Measurements from ENCODE around the gene BABAM2. TPM values are rescaled to one million over a fixed set of nuclear protein-coding genes. Genes with fewer than 3 reads are reported as not detected.

The BABAM2 gene
- total and polyA plus RNA-seq, 9 of the 15 experiments (the other 6 are each of a cell fraction or from before 2014, with no cell fraction given): 10.9 to 37.4 (median 25.6) TPM

- H3K36me3 ChIP-seq (ENCODE audit: control insufficient read depth, insufficient read depth, low read length): no peaks in the 10 kb centered on the region
- no peaks in the 10 kb centered on the region for H3K27me3 ChIP-seq (ENCODE audit: control insufficient read depth in 2 of 2, insufficient read depth in 2 of 2, low read length in 2 of 2)
- intact Hi-C loops (cut with micrococcal nuclease) (no loop called here), in situ Hi-C loops (cut with MboI) (no loop called here)
- FAIRE-seq (no peak), ATAC-seq (no peak), DNase-seq (ENCODE audit: extremely low read depth in 1 of 4, low spot score in 3 of 4) (no peak)
- no peak overlapping the region for H3K4me2 ChIP-seq (ENCODE audit: insufficient read depth, low read length)
- POLR2A ChIA-PET: no interaction called here
- H3K4me1 ChIP-seq (replicated peaks in 1 of 2; ENCODE audit: control insufficient read depth in 2 of 2, insufficient read depth in 2 of 2, low read length in 2 of 2): no peaks in the 10 kb centered on the region; a peak in 1 of 5 replicates
- H3K9me3 ChIP-seq (replicated peaks; ENCODE audit: control insufficient read depth, insufficient read depth, low read depth, low read length): no peaks in the 10 kb centered on the region
- no TSS peak for BruUV-seq (replicated peaks)
- no peak overlapping the region for H2AFZ ChIP-seq (ENCODE audit: low read depth, low read length)
- no peaks in the 10 kb centered on the region for H3K9me1 ChIP-seq (ENCODE audit: control insufficient read depth, insufficient read depth, low read length)
- H3K4me3 ChIP-seq: no peak overlapping the region
- no peaks in the 10 kb centered on the region for H4K20me1 ChIP-seq (replicated peaks; ENCODE audit: control insufficient read depth, insufficient read depth, low read length)
- no peaks in the 10 kb centered on the region for H3K79me2 ChIP-seq (ENCODE audit: control insufficient read depth, insufficient read depth, low read length)
- H3K9ac ChIP-seq (ENCODE audit: insufficient read depth in 1 of 2, low read depth in 2 of 2, low read length in 2 of 2): no peak overlapping the region
- no peak for TF ChIP-seq PTBP1 (IDR thresholded peaks at IDR 0.05; ENCODE audit: low read depth, low read length)
- no peak overlapping the region for H3K27ac ChIP-seq (ENCODE audit: extremely low read depth, low read depth, low read length)
- CTCF ChIA-PET (ENCODE audit: low intra/inter-chr PET ratio): no interaction called here
Measured at GRCh38 chr2:28135324-28135723, 244.8 kb downstream of the BABAM2 start.

DNA sequence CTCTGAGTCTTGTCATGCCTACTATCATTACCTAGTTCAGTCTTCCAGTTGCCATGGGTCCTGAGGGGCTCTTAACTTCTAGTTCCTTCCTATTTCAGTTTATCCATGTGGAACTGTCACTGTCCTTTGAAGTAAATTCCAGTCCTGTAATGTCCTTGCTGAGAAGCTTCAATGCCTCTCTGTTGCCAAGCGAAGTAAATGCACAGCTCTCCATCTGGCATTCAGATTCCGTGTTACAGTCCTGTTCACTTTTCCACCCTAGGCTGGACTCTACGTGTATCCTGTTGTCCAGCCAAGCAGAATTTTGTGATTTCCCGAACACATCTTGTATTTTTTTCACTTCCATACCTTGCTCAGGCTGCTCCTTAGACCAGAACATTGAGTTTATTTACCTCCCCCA lies 245.3 kb downstream of the BABAM2 start:
- Histone ChIP-seq H3K36me3 (ENCODE audit: control insufficient read depth, insufficient read depth, low read length) (no peaks in the 10 kb centered on the region), H3K9me3 (replicated peaks; ENCODE audit: control insufficient read depth, insufficient read depth, low read depth, low read length) (no peaks in the 10 kb centered on the region), H3K4me2 (ENCODE audit: insufficient read depth, low read length) (no peak overlapping the region), H3K9ac (ENCODE audit: insufficient read depth in 1 of 2, low read depth in 2 of 2, low read length in 2 of 2) (no peak overlapping the region), H3K9me1 (ENCODE audit: control insufficient read depth, insufficient read depth, low read length) (no peaks in the 10 kb centered on the region), H3K4me1 (replicated peaks in 1 of 2; ENCODE audit: control insufficient read depth in 2 of 2, insufficient read depth in 2 of 2, low read length in 2 of 2) (no peaks in the 10 kb centered on the region; a peak in 1 of 5 replicates), H2AFZ (ENCODE audit: low read depth, low read length) (no peak overlapping the region), H3K4me3 (no peak overlapping the region), H3K27ac (ENCODE audit: extremely low read depth, low read depth, low read length) (no peak overlapping the region), H4K20me1 (replicated peaks; ENCODE audit: control insufficient read depth, insufficient read depth, low read length) (no peaks in the 10 kb centered on the region), H3K27me3 (ENCODE audit: control insufficient read depth in 2 of 2, insufficient read depth in 2 of 2, low read length in 2 of 2) (no peaks in the 10 kb centered on the region), H3K79me2 (ENCODE audit: control insufficient read depth, insufficient read depth, low read length) (no peaks in the 10 kb centered on the region)
- ATAC-seq: no peak
- in situ Hi-C loops (cut with MboI): no loop called here
- ChIA-PET CTCF (ENCODE audit: low intra/inter-chr PET ratio) (no interaction called here), POLR2A (no interaction called here)
- intact Hi-C loops (cut with micrococcal nuclease): no loop called here
- no TSS peak for BruUV-seq (replicated peaks)
- DNase-seq (ENCODE audit: extremely low read depth in 1 of 4, low spot score in 3 of 4): no peak
- WGBS (ENCODE audit: insufficient coverage, low coverage, missing lambda C conversion rate): 56% methylated on average over 4 of the region's 4 CpGs
- FAIRE-seq: peak; percentile 54
- TF ChIP-seq E2F1 (CRISPR knock-in tag; IDR thresholded peaks at IDR 0.05) (no peak), TEAD4 (IDR thresholded peaks at IDR 0.05; ENCODE audit: low read length) (no peak), TEAD4 (CRISPR knock-in tag; IDR thresholded peaks at IDR 0.05; ENCODE audit: borderline replicate concordance) (no peak), PHB2 (IDR thresholded peaks at IDR 0.05; ENCODE audit: low read depth) (no peak)
- TF ChIP-seq, protein P1, sequence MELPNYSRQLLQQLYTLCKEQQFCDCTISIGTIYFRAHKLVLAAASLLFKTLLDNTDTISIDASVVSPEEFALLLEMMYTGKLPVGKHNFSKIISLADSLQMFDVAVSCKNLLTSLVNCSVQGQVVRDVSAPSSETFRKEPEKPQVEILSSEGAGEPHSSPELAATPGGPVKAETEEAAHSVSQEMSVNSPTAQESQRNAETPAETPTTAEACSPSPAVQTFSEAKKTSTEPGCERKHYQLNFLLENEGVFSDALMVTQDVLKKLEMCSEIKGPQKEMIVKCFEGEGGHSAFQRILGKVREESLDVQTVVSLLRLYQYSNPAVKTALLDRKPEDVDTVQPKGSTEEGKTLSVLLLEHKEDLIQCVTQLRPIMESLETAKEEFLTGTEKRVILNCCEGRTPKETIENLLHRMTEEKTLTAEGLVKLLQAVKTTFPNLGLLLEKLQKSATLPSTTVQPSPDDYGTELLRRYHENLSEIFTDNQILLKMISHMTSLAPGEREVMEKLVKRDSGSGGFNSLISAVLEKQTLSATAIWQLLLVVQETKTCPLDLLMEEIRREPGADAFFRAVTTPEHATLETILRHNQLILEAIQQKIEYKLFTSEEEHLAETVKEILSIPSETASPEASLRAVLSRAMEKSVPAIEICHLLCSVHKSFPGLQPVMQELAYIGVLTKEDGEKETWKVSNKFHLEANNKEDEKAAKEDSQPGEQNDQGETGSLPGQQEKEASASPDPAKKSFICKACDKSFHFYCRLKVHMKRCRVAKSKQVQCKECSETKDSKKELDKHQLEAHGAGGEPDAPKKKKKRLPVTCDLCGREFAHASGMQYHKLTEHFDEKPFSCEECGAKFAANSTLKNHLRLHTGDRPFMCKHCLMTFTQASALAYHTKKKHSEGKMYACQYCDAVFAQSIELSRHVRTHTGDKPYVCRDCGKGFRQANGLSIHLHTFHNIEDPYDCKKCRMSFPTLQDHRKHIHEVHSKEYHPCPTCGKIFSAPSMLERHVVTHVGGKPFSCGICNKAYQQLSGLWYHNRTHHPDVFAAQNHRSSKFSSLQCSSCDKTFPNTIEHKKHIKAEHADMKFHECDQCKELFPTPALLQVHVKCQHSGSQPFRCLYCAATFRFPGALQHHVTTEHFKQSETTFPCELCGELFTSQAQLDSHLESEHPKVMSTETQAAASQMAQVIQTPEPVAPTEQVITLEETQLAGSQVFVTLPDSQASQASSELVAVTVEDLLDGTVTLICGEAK (IDR thresholded peaks at IDR 0.05): no peak
- TF ChIP-seq, protein P1 (CRISPR knock-in tag; IDR thresholded peaks at IDR 0.05): no peak
